Activated T-cell treated with anti-CD3 and anti-CD28 coated beads, Interleukin-2, amount 50 U/mL, for 72 hours (primary cell): Measurements from ENCODE around the gene GAB2. TPM values are rescaled to one million over a fixed set of nuclear protein-coding genes. Genes with fewer than 3 reads are reported as not detected.

Experiments used
- ATAC-seq, 2 donors: fragments of 150-1000 bp; cut with Tn5 transposase; replicated peaks in 1 of 2; 2 replicates each; pipeline ENCODE4 v1.10.0; 2021; ENCODE audit warnings: moderate library complexity in 2 of 2, mild to moderate bottlenecking in 1 of 2
- DNase-seq, 2 donors: peaks; one replicate each; pipeline ENCODE4 v3.0.0; 2021 to 2022; ENCODE audit warnings: mixed read lengths in 1 of 2
- H3K27ac Mint-ChIP-seq: one replicate; pipeline ENCODE4 v1.8.0; 2022; ENCODE audit warnings: mild to moderate bottlenecking, moderate library complexity, mixed read lengths
- H3K27me3 Mint-ChIP-seq: one replicate; pipeline ENCODE4 v1.8.0; 2022; ENCODE audit warnings: low read depth, mixed read lengths
- H3K36me3 Mint-ChIP-seq, 2 donors: one replicate each; pipeline ENCODE4 v1.8.0; 2022; ENCODE audit warnings: mixed read lengths in 2 of 2, mild to moderate bottlenecking in 1 of 2; ENCODE audit not compliant: insufficient read depth in 2 of 2
- H3K4me1 Mint-ChIP-seq: one replicate; pipeline ENCODE4 v1.8.0; 2022; ENCODE audit warnings: low read depth, mixed read lengths
- H3K4me3 Mint-ChIP-seq, 2 donors: one replicate each; pipeline ENCODE4 v1.8.0; 2022; ENCODE audit warnings: mild to moderate bottlenecking in 2 of 2, mixed read lengths in 2 of 2, moderate library complexity in 2 of 2
- H3K9me3 Mint-ChIP-seq, 2 donors: one replicate each; pipeline ENCODE4 v1.8.0; 2022; ENCODE audit warnings: mixed read lengths in 2 of 2
- total RNA-seq, 2 donors: library from RNA; stranded (reverse); gene quantifications; one replicate each; pipeline ENCODE4 v1.2.3, GENCODE V29; 2022

Gene GAB2
- total RNA-seq, 2 donors from 2014 or later, result 48.0 to 51.7 TPM

- Mint-ChIP-seq H3K4me3 (no peak overlapping the region), H3K4me1 (peaks cover 71% of the 10 kb centered on the region), H3K9me3 (no peaks in the 10 kb centered on the region), H3K36me3 (peaks cover 0 to 5% of the 10 kb centered on the region in 2 donors), H3K27me3 (no peaks in the 10 kb centered on the region), H3K27ac (no peak overlapping the region)
- ATAC-seq (no peak), DNase-seq (no peak)
Observed at GRCh38 chr11:78319453-78319955, 98.1 kb downstream of the GAB2 start.

GRCh38 chr11:78318321-78319114 is 99.1 kb downstream of the GAB2 start:
- H3K4me3 Mint-ChIP-seq, result no peak overlapping the region
- H3K36me3 Mint-ChIP-seq, result peaks cover 0 to 5% of the 10 kb centered on the region in 2 donors
- H3K4me1 Mint-ChIP-seq, result peaks cover 73% of the 10 kb centered on the region
- ATAC-seq (no peak), DNase-seq (no peak)
- no peaks in the 10 kb centered on the region for H3K27me3 Mint-ChIP-seq
- H3K9me3 Mint-ChIP-seq, result no peaks in the 10 kb centered on the region
- H3K27ac Mint-ChIP-seq, result no peak overlapping the region

- Mint-ChIP-seq H3K27ac (no peak overlapping the region), H3K4me1 (peaks cover 80% of the 10 kb centered on the region), H3K27me3 (no peaks in the 10 kb centered on the region), H3K4me3 (no peak overlapping the region), H3K36me3 (no peaks in the 10 kb centered on the region), H3K9me3 (no peaks in the 10 kb centered on the region)
- DNase-seq (no peak), ATAC-seq (peak; percentile 42 to 55)
Observed at GRCh38 chr11:78315724-78316123, 101.9 kb downstream of the GAB2 start.

- no peak overlapping the region for H3K4me3 Mint-ChIP-seq
- no peak for DNase-seq
- no peak for ATAC-seq
- no peak overlapping the region for H3K27ac Mint-ChIP-seq
- peaks cover 77% of the 10 kb centered on the region for H3K4me1 Mint-ChIP-seq
- H3K9me3 Mint-ChIP-seq, result no peaks in the 10 kb centered on the region
- H3K36me3 Mint-ChIP-seq, result no peaks in the 10 kb centered on the region
- H3K27me3 Mint-ChIP-seq, result no peaks in the 10 kb centered on the region
Observed at GRCh38 chr11:78314762-78315161, 102.9 kb downstream of the GAB2 start.

- H3K9me3 Mint-ChIP-seq, result no peaks in the 10 kb centered on the region
- no peak for ATAC-seq
- peaks cover 75% of the 10 kb centered on the region for H3K4me1 Mint-ChIP-seq
Observed at GRCh38 chr11:78313898-78314297, 103.7 kb downstream of the GAB2 start.

GRCh38 chr11:78313181-78313795 is 104.3 kb downstream of the GAB2 start:
- H3K27ac Mint-ChIP-seq, result peak overlapping the region; percentile 59

More at GRCh38 chr11:78313898-78314297, 103.7 kb downstream of the GAB2 start:
- H3K27ac Mint-ChIP-seq, result peak overlapping the region; percentile 5
- H3K36me3 Mint-ChIP-seq, result no peaks in the 10 kb centered on the region
- no peaks in the 10 kb centered on the region for H3K27me3 Mint-ChIP-seq
- no peak overlapping the region for H3K4me3 Mint-ChIP-seq
- DNase-seq, result no peak

GRCh38 chr11:78312712-78313111 is 104.9 kb downstream of the GAB2 start:
- Mint-ChIP-seq H3K4me1 (peaks cover 73% of the 10 kb centered on the region), H3K27ac (peak overlapping the region; percentile 59)

More at GRCh38 chr11:78313181-78313795, 104.3 kb downstream of the GAB2 start:
- DNase-seq (no peak), ATAC-seq (no peak)
- peak overlapping the region; percentile 8 to 64 for H3K4me3 Mint-ChIP-seq
- no peaks in the 10 kb centered on the region for H3K36me3 Mint-ChIP-seq
- H3K4me1 Mint-ChIP-seq, result peaks cover 73% of the 10 kb centered on the region
- no peaks in the 10 kb centered on the region for H3K27me3 Mint-ChIP-seq
- H3K9me3 Mint-ChIP-seq, result no peaks in the 10 kb centered on the region

GRCh38 chr11:78311702-78312371 is 105.8 kb downstream of the GAB2 start:
- peak overlapping the region; percentile 35 for H3K27ac Mint-ChIP-seq
- H3K36me3 Mint-ChIP-seq, result no peaks in the 10 kb centered on the region
- DNase-seq, result peak in 1 of 2 donors; percentile 33
- H3K9me3 Mint-ChIP-seq, result no peaks in the 10 kb centered on the region
- peaks cover 71% of the 10 kb centered on the region for H3K4me1 Mint-ChIP-seq
- H3K27me3 Mint-ChIP-seq, result no peaks in the 10 kb centered on the region
- H3K4me3 Mint-ChIP-seq, result peak overlapping the region; percentile 4 to 44
- ATAC-seq, result peak; percentile 67 to 69

More at GRCh38 chr11:78312712-78313111, 104.9 kb downstream of the GAB2 start:
- ATAC-seq (peak; percentile 69 to 71), DNase-seq (peak in 1 of 2 donors; percentile 27)
- Mint-ChIP-seq H3K9me3 (no peaks in the 10 kb centered on the region), H3K4me3 (peak overlapping the region; percentile 55 to 64), H3K36me3 (no peaks in the 10 kb centered on the region), H3K27me3 (no peaks in the 10 kb centered on the region)

GRCh38 chr11:78310500-78310909 is 107.1 kb downstream of the GAB2 start:
- H3K9me3 Mint-ChIP-seq, result no peaks in the 10 kb centered on the region

GRCh38 chr11:78304201-78304600 is 113.4 kb downstream of the GAB2 start:
- Mint-ChIP-seq H3K4me3 (no peak overlapping the region), H3K4me1 (peaks cover 17% of the 10 kb centered on the region), H3K27me3 (peaks cover 11% of the 10 kb centered on the region), H3K9me3 (peaks cover 0 to 3% of the 10 kb centered on the region in 2 donors), H3K36me3 (no peaks in the 10 kb centered on the region), H3K27ac (peak overlapping the region; percentile 9)
- ATAC-seq (no peak), DNase-seq (no peak)

More at GRCh38 chr11:78310500-78310909, 107.1 kb downstream of the GAB2 start:
- H3K27ac Mint-ChIP-seq, result peak overlapping the region; percentile 76
- DNase-seq, result no peak
- no peak for ATAC-seq
- no peaks in the 10 kb centered on the region for H3K27me3 Mint-ChIP-seq
- no peaks in the 10 kb centered on the region for H3K36me3 Mint-ChIP-seq
- H3K4me3 Mint-ChIP-seq, result peak overlapping the region; percentile 31 to 37
- H3K4me1 Mint-ChIP-seq, result peaks cover 63% of the 10 kb centered on the region

GRCh38 chr11:78300108-78300839 is 117.3 kb downstream of the GAB2 start:
- ATAC-seq, result no peak
- no peak for DNase-seq
- Mint-ChIP-seq H3K27ac (no peak overlapping the region), H3K36me3 (peaks cover 3 to 4% of the 10 kb centered on the region in 2 donors), H3K27me3 (peaks cover 11% of the 10 kb centered on the region), H3K4me1 (peaks cover 45% of the 10 kb centered on the region), H3K4me3 (no peak overlapping the region), H3K9me3 (peaks cover 1 to 3% of the 10 kb centered on the region in 2 donors)

- ATAC-seq (no peak), DNase-seq (no peak)
- peaks cover 4% of the 10 kb centered on the region in 2 donors for H3K36me3 Mint-ChIP-seq
- no peak overlapping the region for H3K4me3 Mint-ChIP-seq
- H3K27ac Mint-ChIP-seq, result no peak overlapping the region
- peaks cover 2% of the 10 kb centered on the region for H3K27me3 Mint-ChIP-seq
- H3K9me3 Mint-ChIP-seq, result peaks cover 2 to 3% of the 10 kb centered on the region in 2 donors
- H3K4me1 Mint-ChIP-seq, result peaks cover 50% of the 10 kb centered on the region
Observed at GRCh38 chr11:78299000-78299710, 118.5 kb downstream of the GAB2 start.
